ENCODE results near the gene PRKAG3. TPM values are rescaled to one million over a fixed set of nuclear protein-coding genes. Genes with fewer than 3 reads are reported as not detected.

The PRKAG3 gene
- total RNA-seq, 4 donors from 2014 or later, result not detected

GRCh38 chr2:218832520-218832919 lies 917 bp upstream of the PRKAG3 start:
- TF ChIP-seq CTCF (IDR thresholded peaks at IDR 0.05) (no peak), POLR2A (IDR thresholded peaks at IDR 0.05) (no peak)
- peak overlapping the region in 2 of 3 donors; percentile 3 to 12 for H3K27ac ChIP-seq
- H3K27me3 ChIP-seq, result no peaks in the 10 kb centered on the region
- no peaks in the 10 kb centered on the region for H3K9me3 ChIP-seq
- no peaks in the 10 kb centered on the region for H3K36me3 ChIP-seq
- peaks cover 0 to 4% of the 10 kb centered on the region in 2 donors for H3K4me1 ChIP-seq
- no peak for DNase-seq
- intact Hi-C loops (cut with DNase I), result no loop called here
- H3K4me3 ChIP-seq (replicated peaks in 1 of 3), result no peak overlapping the region
- WGBS, 2 donors, result 66 to 68% methylated on average over 3 of the region's 3 CpGs

GRCh38 chr2:218832081-218832480 lies 478 bp upstream of the PRKAG3 start:
- no peaks in the 10 kb centered on the region for H3K27me3 ChIP-seq

GRCh38 chr2:218830526-218831306 lies 887 bp downstream of the PRKAG3 start:
- intact Hi-C loops (cut with DNase I), result no loop called here
- no peak overlapping the region for H3K4me3 ChIP-seq (replicated peaks in 1 of 3)
- TF ChIP-seq POLR2A (IDR thresholded peaks at IDR 0.05) (no peak), CTCF (IDR thresholded peaks at IDR 0.05) (no peak)
- H3K27me3 ChIP-seq, result no peaks in the 10 kb centered on the region
- 90 to 92% methylated on average over 3 of the region's 3 CpGs for WGBS, 2 donors
- H3K27ac ChIP-seq, result no peak overlapping the region
- no peaks in the 10 kb centered on the region for H3K36me3 ChIP-seq
- H3K4me1 ChIP-seq, result peaks cover 0 to 4% of the 10 kb centered on the region in 2 donors
- H3K9me3 ChIP-seq, result no peaks in the 10 kb centered on the region
- no peak for DNase-seq

More at GRCh38 chr2:218832081-218832480, 478 bp upstream of the PRKAG3 start:
- peak overlapping the region in 1 of 3 donors; percentile 12 for H3K27ac ChIP-seq
- DNase-seq, result no peak
- no peaks in the 10 kb centered on the region for H3K36me3 ChIP-seq
- no peak overlapping the region for H3K4me3 ChIP-seq (replicated peaks in 1 of 3)
- intact Hi-C loops (cut with DNase I), result no loop called here
- 62 to 78% methylated on average over 3 of the region's 3 CpGs for WGBS, 2 donors
- H3K4me1 ChIP-seq, result peaks cover 0 to 4% of the 10 kb centered on the region in 2 donors
- H3K9me3 ChIP-seq, result no peaks in the 10 kb centered on the region
- no peak for TF ChIP-seq CTCF (IDR thresholded peaks at IDR 0.05)
- TF ChIP-seq POLR2A (IDR thresholded peaks at IDR 0.05), result no peak

- 78 to 83% methylated on average over 15 to 16 of the region's 17 CpGs for WGBS, 2 donors
- Histone ChIP-seq H3K36me3 (no peaks in the 10 kb centered on the region), H3K27me3 (no peaks in the 10 kb centered on the region), H3K27ac (no peak overlapping the region), H3K4me1 (peaks cover 0 to 4% of the 10 kb centered on the region in 2 donors), H3K9me3 (no peaks in the 10 kb centered on the region), H3K4me3 (replicated peaks in 1 of 3) (no peak overlapping the region)
- no peak for DNase-seq
- intact Hi-C loops (cut with DNase I), result no loop called here
- no peak for TF ChIP-seq POLR2A (IDR thresholded peaks at IDR 0.05)
- no peak for TF ChIP-seq CTCF (IDR thresholded peaks at IDR 0.05)
These were observed 1.6 kb downstream of the PRKAG3 start for GRCh38 chr2:218829868-218830451.

GRCh38 chr2:218828477-218828778 lies 3.2 kb downstream of the PRKAG3 start:
- intact Hi-C loops (cut with DNase I), result no loop called here
- peaks cover 0 to 4% of the 10 kb centered on the region in 2 donors for H3K4me1 ChIP-seq
- no peaks in the 10 kb centered on the region for H3K36me3 ChIP-seq
- no peak overlapping the region for H3K27ac ChIP-seq
- WGBS, 2 donors, result 93 to 94% methylated on average over 4 of the region's 4 CpGs
- H3K27me3 ChIP-seq, result no peaks in the 10 kb centered on the region
- H3K4me3 ChIP-seq (replicated peaks in 1 of 3), result no peak overlapping the region
- no peaks in the 10 kb centered on the region for H3K9me3 ChIP-seq
- no peak for DNase-seq
- TF ChIP-seq CTCF (IDR thresholded peaks at IDR 0.05) (no peak), POLR2A (IDR thresholded peaks at IDR 0.05) (no peak)
